Fibroblast of skin of right quadriceps (primary cell): ENCODE measurements around the gene NFX1.

Experiments used
- DNase-seq: peaks from one replicate; pipeline ENCODE4 v3.0.0-alpha.2; 2013

NFX1 gene

DNA sequence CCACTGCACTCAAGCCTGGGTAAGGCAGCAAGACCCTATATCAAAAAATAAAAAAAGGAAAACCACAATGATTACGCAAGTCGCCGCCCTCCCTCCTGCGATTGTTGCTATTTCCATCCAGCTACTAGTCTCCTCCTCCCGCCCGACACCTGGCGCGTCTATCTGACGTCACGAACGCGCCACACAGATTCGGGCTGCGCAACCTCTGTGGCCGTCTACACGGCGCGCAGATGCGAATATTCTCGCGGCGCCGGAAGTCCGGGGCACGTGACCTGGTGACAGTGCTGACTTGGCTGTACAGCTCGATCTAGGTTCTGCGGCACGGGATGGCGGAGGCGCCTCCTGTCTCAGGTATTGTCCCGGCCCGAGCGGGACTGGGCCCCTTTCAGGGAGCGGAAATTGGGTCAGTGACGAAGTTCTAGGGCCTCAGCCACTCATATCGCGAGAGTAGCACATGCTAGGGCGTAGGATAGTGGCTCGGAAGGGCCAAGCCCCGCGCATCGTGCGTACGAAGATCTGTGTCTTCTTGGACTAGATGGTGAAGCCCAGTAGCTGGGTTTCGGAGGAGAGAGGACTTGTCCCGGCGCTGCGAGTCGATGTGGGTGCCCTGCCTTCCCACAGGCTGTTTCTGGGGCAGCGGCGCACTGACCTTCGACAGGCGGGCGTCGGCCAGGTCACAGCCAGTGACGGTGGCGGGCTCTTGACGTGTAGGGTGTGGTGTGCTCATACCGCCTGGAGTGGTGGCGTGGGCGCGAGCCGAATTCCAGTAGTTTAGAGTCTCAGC is at the start of gene NFX1:
Gene NFX1, plus strand, starts transcription at position 270 of the 784 bp plus-strand sequence. Its CDS starts 57 bp downstream, at position 327.
- DNase-seq = peak; percentile 99

- no peak for DNase-seq
These were observed 49.0 kb upstream of the NFX1 start for GRCh38 chr9:33241298-33241697.

DNA sequence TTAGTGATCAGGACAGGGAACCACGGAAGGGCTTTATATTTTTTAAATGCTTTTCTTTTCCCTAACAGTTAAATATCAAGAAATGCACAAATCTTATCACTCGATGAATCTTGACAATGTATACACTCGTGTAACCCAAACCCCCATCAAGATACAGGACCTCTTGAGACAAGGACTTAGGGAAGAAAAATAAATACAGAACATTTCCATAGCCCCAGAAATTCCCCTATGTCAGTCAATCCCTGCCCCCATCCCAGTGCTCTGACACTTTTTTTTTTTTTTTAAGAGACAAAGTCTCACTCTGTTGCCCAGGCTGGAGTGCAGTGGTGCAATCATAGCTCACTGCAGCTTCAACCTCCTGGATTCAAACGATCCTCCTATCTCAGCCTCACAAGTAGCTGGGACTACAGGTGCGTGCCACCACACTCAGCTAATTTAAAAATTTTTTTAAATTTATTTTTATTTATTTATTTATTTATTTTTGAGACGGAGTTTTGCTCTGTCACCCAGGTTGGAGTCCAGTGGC is 47.6 kb upstream of the NFX1 start:
- no peak for DNase-seq

DNA sequence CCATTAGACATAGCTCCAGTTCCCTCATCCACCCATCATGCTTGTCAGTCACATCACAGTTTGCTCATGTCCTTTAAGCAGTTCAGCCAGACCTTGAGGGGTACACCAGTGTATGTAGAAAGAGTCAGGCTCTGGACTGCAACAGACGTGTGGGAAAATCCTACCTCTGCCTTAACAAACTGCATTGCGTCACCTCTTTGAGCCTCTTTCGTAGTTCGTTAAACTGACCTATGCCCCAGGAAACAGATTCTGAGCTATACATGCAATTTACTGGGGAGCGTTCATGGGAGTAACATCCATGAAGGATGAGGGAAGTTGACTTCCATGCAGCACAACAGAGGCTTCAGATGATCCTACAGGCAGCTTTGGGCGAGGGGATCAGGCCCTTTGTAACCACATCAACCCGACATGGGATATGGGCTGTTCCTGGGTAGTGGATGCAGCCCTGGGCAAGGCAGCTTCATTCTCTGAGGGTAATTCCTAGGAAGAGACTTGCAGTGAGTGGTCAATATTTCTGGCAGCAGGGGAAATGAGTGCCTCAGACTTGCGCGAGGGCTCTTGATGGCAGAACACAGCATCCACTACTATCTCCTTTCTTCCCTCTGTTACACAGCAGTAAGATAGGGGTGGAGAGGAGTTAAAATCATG is 46.1 kb upstream of the NFX1 start:
- no peak for DNase-seq

GRCh38 chr9:33245341-33245740 is 45.0 kb upstream of the NFX1 start:
- no peak for DNase-seq

DNA sequence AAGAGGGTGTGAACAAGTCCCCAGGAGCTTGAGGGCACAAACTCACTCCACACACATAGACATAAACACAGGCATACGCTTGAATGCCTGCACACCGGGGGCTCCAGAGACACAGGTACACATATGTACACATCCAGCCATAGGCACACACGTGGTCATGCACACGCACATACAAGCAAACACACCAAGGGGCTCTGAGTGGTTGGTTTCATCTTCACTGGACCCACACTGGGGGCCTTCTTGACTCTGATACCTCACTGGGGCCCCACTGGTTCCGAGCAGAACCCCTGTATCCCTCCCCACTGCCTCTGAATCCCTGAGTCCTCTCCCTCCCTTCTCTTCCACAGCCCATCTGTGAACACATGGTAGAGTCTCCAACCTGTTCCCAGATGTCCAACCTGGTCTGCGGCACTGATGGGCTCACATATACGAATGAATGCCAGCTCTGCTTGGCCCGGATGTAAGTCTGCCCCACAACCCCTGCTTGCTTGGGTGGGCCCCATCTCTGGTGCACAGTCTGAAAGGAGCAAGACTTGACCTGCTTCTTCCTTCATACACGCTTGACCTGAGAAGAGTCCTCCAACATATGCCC is 44.0 kb upstream of the NFX1 start:
- no peak for DNase-seq

DNA sequence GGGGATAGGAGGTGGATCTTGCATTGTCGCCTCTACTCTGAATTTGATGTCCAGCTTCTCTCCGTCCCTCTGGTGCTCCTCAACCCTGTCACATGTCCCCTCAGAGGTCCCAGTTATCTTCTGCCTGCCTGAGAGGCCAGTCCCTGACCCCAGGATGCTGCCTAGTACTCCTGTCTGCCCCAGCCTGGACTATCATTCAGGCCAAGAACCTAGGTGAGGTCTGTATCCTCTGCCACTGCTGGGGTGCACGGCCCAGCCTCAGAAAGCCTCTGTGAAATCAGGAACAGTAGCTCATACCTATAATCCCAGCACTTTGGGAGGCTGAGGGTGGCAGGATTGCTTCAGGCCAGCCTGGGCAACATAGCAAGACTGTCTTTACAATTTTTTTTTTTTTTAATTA is 41.7 kb upstream of the NFX1 start:
- no peak for DNase-seq

GRCh38 chr9:33249087-33249658 is 41.1 kb upstream of the NFX1 start:
- no peak for DNase-seq

DNA sequence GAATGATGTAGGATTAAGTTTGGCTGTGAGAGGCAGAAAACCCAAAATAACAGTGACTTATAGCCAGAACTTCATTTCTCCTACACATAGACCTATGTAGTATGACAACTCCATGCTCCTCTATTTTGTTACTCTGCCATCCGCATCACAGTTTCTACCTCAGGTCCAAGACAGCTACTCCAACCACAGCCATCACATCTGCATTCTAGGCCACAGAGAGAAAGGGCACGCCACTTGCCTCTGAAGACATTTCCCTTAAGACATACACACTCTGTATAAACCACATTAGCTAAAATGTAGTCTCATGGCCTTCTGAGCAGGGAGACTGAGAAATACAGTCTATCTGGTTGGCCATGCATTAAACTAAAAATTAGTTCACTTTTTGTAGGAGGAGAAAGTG is 40.3 kb upstream of the NFX1 start:
- no peak for DNase-seq

DNA sequence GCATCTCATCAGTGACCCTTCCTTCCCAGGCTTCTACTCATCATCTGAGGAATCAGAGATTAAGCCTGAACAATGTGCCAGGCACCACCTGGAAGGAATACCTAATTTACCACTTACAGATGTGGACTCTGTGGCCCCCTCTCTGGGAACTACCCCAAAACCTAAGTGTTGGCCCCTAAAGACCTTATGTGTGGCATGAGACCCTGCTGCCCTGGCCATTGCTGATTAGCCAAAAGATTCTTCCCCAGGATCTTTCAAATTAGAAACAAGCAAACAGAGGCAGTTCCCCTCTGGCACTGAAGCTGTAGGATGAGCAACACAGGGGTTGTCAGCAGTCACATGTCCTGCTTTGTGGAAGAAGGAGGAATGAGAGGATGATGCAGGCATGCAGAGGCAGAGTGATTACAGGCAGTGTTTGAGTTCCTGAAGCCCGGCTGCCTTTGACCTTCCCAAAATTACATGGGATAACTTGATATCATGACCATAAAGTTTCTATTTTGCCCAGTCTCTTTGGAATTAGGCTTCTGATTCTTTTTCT is 39.8 kb upstream of the NFX1 start:
- DNase-seq = no peak

GRCh38 chr9:33254211-33254610 is 36.1 kb upstream of the NFX1 start:
- DNase-seq = no peak

GRCh38 chr9:33255014-33255413 is 35.3 kb upstream of the NFX1 start:
- no peak for DNase-seq

GRCh38 chr9:33255471-33255870 is 34.8 kb upstream of the NFX1 start:
- DNase-seq = no peak

GRCh38 chr9:33256236-33256635 is 34.1 kb upstream of the NFX1 start:
- no peak for DNase-seq

- DNase-seq = no peak
These were observed 33.0 kb upstream of the NFX1 start for GRCh38 chr9:33257276-33257675.

- DNase-seq = no peak
These were observed 29.9 kb upstream of the NFX1 start for GRCh38 chr9:33260372-33260771.

DNA sequence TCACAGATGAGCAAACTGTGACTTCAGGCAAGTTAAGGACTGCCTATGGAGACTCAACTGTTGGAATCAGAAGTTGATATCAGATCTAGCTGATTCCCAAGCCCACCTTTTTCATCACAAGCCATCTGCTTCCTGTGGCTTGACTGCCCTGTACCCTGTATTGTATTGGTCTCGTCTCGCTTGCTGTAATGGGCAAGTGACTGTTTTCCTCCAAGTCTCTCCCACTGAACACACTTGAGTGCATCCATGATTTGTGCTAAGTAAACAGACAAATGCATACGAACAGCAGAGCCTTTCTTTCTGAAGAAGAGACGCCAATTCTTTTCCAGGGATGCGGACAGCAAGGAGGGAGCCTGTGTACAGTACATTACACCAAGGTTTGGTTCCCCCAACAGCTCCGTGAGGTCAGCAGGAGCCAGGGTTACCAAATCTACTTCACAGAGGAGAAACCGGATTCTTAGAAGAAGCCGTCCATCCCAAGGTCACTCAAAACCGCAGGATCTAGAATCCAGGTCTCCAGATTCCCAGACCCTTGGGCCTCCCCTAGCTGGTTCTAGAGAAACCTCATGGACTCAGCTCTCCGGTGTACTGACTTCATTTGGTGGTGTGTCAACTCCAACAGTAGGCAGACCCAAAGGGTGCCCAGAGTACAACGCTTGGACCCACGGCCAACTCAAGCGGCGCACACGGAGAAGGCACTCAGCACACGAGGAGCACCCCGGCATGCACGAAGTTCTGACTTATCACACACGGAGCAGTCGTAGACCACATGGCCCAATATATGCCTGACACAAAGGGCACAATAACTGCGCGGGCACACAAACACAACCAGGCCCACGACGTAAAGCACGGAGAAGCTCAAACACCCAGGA is 26.9 kb upstream of the NFX1 start:
- DNase-seq = peak; percentile 10

GRCh38 chr9:33264003-33264472 is 26.3 kb upstream of the NFX1 start:
- DNase-seq = no peak

DNA sequence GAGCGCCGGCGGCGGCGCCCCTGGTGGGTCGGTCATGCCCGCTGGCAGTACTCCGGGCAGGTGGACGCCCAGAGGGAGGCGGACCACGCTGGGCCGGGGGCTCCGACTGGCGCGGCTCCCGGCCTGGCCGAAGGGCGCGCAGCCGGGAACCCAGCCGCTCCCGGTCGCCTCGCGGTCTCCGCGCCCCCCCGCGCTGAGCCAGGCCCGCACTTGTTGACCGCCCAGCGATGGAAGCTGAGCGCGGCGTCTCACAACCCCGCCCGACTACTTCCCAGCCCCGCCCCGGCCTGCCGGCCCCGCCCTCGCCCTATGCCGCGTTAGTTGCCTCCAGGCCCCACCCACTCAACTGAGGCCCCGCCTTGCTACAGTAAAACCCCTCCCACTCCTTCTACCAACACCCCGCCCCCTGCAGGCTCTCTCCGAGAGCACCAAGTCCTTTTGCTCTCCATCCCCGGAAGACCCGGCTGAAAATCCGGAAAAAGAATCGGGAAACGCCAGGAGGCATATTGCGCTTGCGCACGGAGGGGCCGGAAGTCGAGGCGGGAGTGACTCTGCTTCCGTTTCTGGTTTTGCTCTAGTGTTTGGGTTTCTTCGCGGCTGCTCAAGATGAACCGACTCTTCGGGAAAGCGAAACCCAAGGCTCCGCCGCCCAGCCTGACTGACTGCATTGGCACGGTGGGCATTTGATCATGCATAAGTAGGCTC is 25.7 kb upstream of the NFX1 start, which contains the start of the genes BAG1 and CHMP5:
Gene BAG1, minus strand, starts transcription at position 236 of the 705 bp plus-strand sequence.
Gene CHMP5, plus strand, starts transcription at position 577 of the 705 bp plus-strand sequence. Its CDS starts 30 bp downstream, at position 607.
- peak; percentile 99 for DNase-seq

DNA sequence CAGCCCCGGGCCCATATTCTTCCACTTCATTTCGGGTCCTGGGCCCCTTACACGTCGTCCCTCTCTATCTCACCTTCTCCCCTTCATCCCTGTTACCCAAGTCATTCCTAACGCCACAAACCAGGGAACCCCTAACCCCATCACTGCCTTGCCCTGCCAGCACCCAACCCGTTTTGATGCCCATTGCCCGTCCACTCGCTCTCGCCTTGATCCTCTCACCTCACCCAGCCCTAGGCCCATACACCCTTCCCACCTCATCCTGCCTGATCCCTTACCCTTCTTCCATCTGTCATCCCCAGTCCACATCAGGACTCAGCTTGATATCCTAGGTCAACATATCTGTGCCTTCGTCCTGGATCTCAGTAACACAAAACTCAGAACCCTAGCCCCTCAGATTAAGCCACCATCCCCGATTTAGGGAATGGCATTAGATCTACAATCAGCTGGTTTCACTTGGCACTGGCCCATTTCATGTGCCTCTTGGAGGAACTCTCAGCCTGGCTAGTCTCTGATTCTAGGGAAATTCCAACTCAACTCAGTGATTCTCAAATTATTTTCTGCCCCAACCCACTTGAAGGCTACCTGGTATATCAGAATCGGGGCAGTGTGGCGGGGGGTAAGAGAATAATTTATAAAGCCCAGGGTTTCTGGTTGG is 25.0 kb upstream of the NFX1 start:
- no peak for DNase-seq
